Activated T-cell treated with anti-CD3 and anti-CD28 coated beads, Interleukin-2, amount 50 U/mL, for 72 hours (primary cell): Measurements from ENCODE around the gene DLGAP1. TPM values are rescaled to one million over a fixed set of nuclear protein-coding genes. Genes with fewer than 3 reads are reported as not detected.
A peak's percentile ranks its signal among the peaks of the same experiment; 100 is the strongest.
"Not testable (repeated sequence)": the region's sequence is repeated elsewhere in the genome, so short reads cannot be mapped to it uniquely, and the experiment has no call there.

ENCODE experiments used
- ATAC-seq, 2 donors: fragments of 150-1000 bp; cut with Tn5 transposase; replicated peaks in 1 of 2; 2 replicates each; pipeline ENCODE4 v1.10.0; 2021; ENCODE audit warnings: moderate library complexity in 2 of 2, mild to moderate bottlenecking in 1 of 2
- DNase-seq, 2 donors: peaks; one replicate each; pipeline ENCODE4 v3.0.0; 2021 to 2022; ENCODE audit warnings: mixed read lengths in 1 of 2
- H3K27ac Mint-ChIP-seq: one replicate; pipeline ENCODE4 v1.8.0; 2022; ENCODE audit warnings: mild to moderate bottlenecking, moderate library complexity, mixed read lengths
- H3K27me3 Mint-ChIP-seq: one replicate; pipeline ENCODE4 v1.8.0; 2022; ENCODE audit warnings: low read depth, mixed read lengths
- H3K36me3 Mint-ChIP-seq, 2 donors: one replicate each; pipeline ENCODE4 v1.8.0; 2022; ENCODE audit warnings: mixed read lengths in 2 of 2, mild to moderate bottlenecking in 1 of 2; ENCODE audit not compliant: insufficient read depth in 2 of 2
- H3K4me1 Mint-ChIP-seq: one replicate; pipeline ENCODE4 v1.8.0; 2022; ENCODE audit warnings: low read depth, mixed read lengths
- H3K4me3 Mint-ChIP-seq, 2 donors: one replicate each; pipeline ENCODE4 v1.8.0; 2022; ENCODE audit warnings: mild to moderate bottlenecking in 2 of 2, mixed read lengths in 2 of 2, moderate library complexity in 2 of 2
- H3K9me3 Mint-ChIP-seq, 2 donors: one replicate each; pipeline ENCODE4 v1.8.0; 2022; ENCODE audit warnings: mixed read lengths in 2 of 2
- total RNA-seq, 2 donors: library from RNA; stranded (reverse); gene quantifications; one replicate each; pipeline ENCODE4 v1.2.3, GENCODE V29; 2022

The DLGAP1 gene
- total RNA-seq, 2 donors from 2014 or later, result 0.17 to 0.51 TPM

DNA sequence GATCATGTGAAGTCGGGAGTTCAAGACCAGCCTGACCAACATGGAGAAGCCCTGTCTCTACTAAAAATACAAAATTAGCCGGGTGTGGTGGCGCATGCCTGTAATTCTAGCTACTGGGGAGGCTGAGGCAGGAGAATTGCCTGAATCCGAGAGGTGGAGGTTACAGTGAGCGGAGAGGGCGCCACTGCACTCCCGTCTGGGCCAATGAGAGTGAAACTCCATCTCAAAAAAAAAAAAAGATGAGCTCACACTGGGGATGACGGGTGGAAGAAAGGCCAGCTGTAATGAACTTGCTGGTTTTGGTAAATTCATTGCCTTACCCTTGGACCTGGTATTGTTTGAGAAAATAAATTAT, 847.0 kb downstream of the DLGAP1 start:
- not testable (repeated sequence) for H3K36me3 Mint-ChIP-seq, H3K27me3 Mint-ChIP-seq, ATAC-seq, H3K4me3 Mint-ChIP-seq, DNase-seq, H3K27ac Mint-ChIP-seq, H3K9me3 Mint-ChIP-seq
- peaks cover 35% of the 10 kb centered on the region for H3K4me1 Mint-ChIP-seq

GRCh38 chr18:3607309-3608098, 847.6 kb downstream of the DLGAP1 start:
- DNase-seq, result no peak
- Mint-ChIP-seq H3K27me3 (no peaks in the 10 kb centered on the region), H3K4me1 (peaks cover 35% of the 10 kb centered on the region), H3K4me3 (no peak overlapping the region), H3K9me3 (no peaks in the 10 kb centered on the region), H3K27ac (peak overlapping the region; percentile 0), H3K36me3 (peaks cover 0 to 2% of the 10 kb centered on the region in 2 donors)
- ATAC-seq, result no peak

DNA sequence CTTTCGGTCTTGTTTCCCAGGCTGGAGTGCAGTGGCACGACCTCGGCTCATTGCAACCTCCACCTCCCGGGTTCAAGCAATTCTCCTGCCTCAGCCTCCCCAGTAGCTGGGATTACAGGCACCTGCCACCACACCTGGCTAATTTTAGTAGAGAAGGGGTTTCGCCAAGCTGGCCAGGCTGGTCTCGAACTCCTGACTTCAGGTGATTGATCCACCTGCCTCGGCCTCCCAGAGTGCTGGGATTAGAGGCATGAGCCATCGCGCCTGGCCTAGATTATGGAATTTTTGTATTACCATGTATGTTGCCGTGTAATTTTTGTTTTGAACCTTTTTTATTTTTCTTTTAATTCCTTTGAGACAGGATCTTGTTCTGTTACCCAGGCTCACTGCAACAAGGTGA, 848.2 kb downstream of the DLGAP1 start:
- DNase-seq, H3K36me3 Mint-ChIP-seq, ATAC-seq, H3K9me3 Mint-ChIP-seq, H3K27ac Mint-ChIP-seq, H3K27me3 Mint-ChIP-seq: not testable (repeated sequence)
- Mint-ChIP-seq H3K4me1 (peaks cover 30% of the 10 kb centered on the region), H3K4me3 (peak overlapping the region in 1 of 2 donors; percentile 26)

DNA sequence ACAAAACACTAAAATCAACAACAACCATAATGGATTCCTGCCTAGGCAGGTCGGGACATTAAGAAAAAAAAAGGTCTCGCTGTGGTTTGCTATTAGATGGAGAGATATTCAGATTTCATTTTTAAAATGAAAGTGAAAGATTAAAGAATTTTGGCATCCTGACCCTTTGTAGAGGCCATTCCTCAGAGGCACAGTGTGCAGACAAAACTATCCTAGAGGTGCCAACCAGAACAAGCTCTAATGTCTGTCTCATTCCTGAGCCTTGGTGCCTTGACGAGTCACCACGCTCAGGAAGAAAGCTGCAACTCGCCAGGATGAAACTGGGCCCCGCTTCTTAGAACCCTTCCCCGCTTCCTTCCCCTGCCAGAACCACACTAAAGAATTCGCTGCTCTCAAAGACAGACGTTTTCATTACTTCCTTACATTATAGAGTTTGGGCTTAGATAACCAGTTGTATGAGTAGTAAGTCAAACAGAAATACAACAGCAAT, 849.1 kb downstream of the DLGAP1 start:
- H3K9me3 Mint-ChIP-seq, result no peaks in the 10 kb centered on the region
- no peak overlapping the region for H3K4me3 Mint-ChIP-seq
- DNase-seq, result peak; percentile 20 to 31
- peak in 1 of 2 donors; percentile 6 for ATAC-seq
- peaks cover 22% of the 10 kb centered on the region for H3K4me1 Mint-ChIP-seq
- H3K27me3 Mint-ChIP-seq, result no peaks in the 10 kb centered on the region
- H3K36me3 Mint-ChIP-seq, result peaks cover 0 to 2% of the 10 kb centered on the region in 2 donors
- H3K27ac Mint-ChIP-seq, result no peak overlapping the region

GRCh38 chr18:3605486-3605952, 849.6 kb downstream of the DLGAP1 start:
- no peak overlapping the region for H3K4me3 Mint-ChIP-seq
- H3K9me3 Mint-ChIP-seq, result no peaks in the 10 kb centered on the region
- peaks cover 17% of the 10 kb centered on the region for H3K4me1 Mint-ChIP-seq
- H3K27me3 Mint-ChIP-seq, result no peaks in the 10 kb centered on the region
- no peak for ATAC-seq
- no peak for DNase-seq
- H3K27ac Mint-ChIP-seq, result no peak overlapping the region
- peaks cover 0 to 2% of the 10 kb centered on the region in 2 donors for H3K36me3 Mint-ChIP-seq

DNA sequence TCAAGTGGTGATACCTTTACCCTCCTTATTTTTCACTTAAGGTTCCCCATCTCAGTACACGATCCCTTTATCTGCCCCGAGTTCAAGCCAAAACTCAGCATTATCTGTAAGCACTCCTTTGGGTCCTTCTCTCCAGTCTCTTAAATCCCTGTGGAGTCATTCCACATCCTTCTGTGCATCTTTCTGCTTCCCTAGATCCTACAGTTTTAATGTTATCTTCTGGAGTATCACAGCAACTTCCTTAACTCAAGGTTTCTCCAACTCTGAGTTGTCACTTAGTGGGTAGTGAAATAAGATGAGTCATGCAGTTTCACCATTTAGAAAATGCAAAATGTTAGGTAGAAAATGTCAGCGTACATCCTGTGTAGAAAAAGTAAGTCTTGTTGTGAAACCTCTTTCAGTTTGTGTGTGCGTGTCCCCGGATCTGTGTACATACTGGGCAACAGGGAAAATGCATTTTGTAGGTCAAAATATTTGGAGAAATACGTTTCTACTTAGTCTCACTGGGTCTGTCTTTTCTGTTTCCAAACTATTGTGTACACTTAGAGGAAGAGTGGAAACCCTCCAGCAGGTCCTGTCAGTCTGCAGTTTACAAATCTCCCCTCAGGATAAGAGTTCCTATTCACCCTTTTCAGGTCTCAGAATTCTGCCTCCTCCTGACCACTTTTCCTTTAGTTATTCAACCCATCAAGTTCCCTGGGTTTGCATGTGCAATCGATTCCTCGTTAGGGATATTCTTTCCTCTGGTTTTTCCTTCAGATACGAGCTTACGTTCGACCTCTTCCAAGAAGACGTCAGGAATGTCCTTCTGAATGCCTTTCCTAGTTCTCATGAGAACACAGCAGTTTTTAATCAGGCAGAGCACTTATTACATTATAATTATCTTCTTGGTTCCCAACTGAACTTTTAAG, 850.4 kb downstream of the DLGAP1 start:
- H3K36me3 Mint-ChIP-seq, result peaks cover 2 to 3% of the 10 kb centered on the region in 2 donors
- H3K4me1 Mint-ChIP-seq, result peaks cover 13% of the 10 kb centered on the region
- no peak overlapping the region for H3K27ac Mint-ChIP-seq
- H3K27me3 Mint-ChIP-seq, result no peaks in the 10 kb centered on the region
- H3K4me3 Mint-ChIP-seq, result no peak overlapping the region
- no peaks in the 10 kb centered on the region for H3K9me3 Mint-ChIP-seq
- ATAC-seq, result peak; percentile 75 to 81
- peak; percentile 48 to 57 for DNase-seq

DNA sequence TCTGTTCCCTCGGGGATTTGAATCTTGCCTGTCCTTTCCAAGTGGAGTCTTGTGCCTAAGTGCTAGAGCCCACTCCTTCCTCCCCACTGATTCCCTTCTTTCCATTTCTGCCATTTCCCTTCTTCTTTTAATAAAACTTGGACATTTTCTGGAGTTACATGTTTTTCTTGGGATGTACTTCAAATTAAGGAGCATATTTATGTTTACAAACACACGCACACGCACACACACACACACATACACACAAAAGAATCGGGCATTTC, 850.9 kb downstream of the DLGAP1 start:
- DNase-seq (no peak), ATAC-seq (no peak)
- Mint-ChIP-seq H3K27me3 (no peaks in the 10 kb centered on the region), H3K9me3 (no peaks in the 10 kb centered on the region), H3K4me1 (peaks cover 19% of the 10 kb centered on the region), H3K36me3 (peaks cover 2 to 3% of the 10 kb centered on the region in 2 donors), H3K27ac (no peak overlapping the region), H3K4me3 (no peak overlapping the region)

GRCh38 chr18:3603421-3604234, 851.5 kb downstream of the DLGAP1 start:
- peaks cover 2 to 3% of the 10 kb centered on the region in 2 donors for H3K36me3 Mint-ChIP-seq
- no peak overlapping the region for H3K27ac Mint-ChIP-seq
- H3K4me3 Mint-ChIP-seq, result no peak overlapping the region
- ATAC-seq, result peak; percentile 55 to 63
- peak; percentile 38 to 46 for DNase-seq
- H3K9me3 Mint-ChIP-seq, result no peaks in the 10 kb centered on the region
- H3K27me3 Mint-ChIP-seq, result no peaks in the 10 kb centered on the region
- peaks cover 24% of the 10 kb centered on the region for H3K4me1 Mint-ChIP-seq

- not testable (repeated sequence) for H3K27ac Mint-ChIP-seq, H3K27me3 Mint-ChIP-seq, DNase-seq, ATAC-seq, H3K4me3 Mint-ChIP-seq, H3K9me3 Mint-ChIP-seq
- Mint-ChIP-seq H3K36me3 (peaks cover 6 to 11% of the 10 kb centered on the region in 2 donors), H3K4me1 (peaks cover 36% of the 10 kb centered on the region)
These were observed 853.9 kb downstream of the DLGAP1 start for GRCh38 chr18:3601106-3601755.

DNA sequence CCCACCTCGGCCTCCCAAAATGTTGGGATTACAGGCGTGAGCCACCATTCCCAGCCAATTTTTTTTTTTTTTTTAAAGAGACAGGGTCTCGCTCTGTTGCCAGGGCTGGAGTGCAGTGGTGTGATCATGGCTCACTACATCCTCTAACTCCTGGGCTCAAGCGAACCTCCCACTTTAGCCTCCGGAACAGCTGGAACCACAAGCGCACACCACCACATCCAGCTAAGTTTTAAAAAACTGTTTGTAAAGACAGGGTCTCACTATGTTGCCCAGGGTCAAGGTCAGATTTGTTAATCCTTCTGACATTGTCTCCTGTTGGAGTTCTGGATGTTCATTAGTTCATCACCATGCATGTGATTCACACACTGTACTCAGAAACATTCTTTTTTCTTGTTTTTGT, 855.2 kb downstream of the DLGAP1 start:
- H3K4me1 Mint-ChIP-seq, result peaks cover 47% of the 10 kb centered on the region
- H3K36me3 Mint-ChIP-seq, result peaks cover 11% of the 10 kb centered on the region in 2 donors
- no peaks in the 10 kb centered on the region for H3K9me3 Mint-ChIP-seq
- H3K27me3 Mint-ChIP-seq, result no peaks in the 10 kb centered on the region
- no peak for DNase-seq
- H3K27ac Mint-ChIP-seq, result no peak overlapping the region
- ATAC-seq, result no peak
- no peak overlapping the region for H3K4me3 Mint-ChIP-seq

DNA sequence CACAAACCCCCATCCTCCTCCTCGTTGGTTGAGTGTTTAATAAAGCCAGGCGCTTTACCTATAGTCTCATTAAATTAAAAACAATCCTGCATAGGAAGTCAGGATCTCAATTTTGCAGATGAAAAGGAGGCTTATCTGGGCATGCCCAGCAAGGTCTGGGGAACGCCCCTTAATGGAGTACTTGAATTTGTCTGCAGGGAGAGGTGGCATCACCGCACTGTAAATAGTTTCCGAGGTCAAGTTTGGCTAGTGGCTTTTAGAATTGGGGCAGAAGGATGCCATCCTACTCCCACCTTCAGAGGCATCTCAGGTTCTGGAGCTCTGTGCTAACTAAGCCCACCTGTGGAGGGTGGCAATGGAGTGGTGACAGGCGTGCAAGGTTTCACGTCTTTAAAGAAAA, 855.9 kb downstream of the DLGAP1 start:
- no peak overlapping the region for H3K4me3 Mint-ChIP-seq
- H3K27ac Mint-ChIP-seq, result no peak overlapping the region
- ATAC-seq, result no peak

DNA sequence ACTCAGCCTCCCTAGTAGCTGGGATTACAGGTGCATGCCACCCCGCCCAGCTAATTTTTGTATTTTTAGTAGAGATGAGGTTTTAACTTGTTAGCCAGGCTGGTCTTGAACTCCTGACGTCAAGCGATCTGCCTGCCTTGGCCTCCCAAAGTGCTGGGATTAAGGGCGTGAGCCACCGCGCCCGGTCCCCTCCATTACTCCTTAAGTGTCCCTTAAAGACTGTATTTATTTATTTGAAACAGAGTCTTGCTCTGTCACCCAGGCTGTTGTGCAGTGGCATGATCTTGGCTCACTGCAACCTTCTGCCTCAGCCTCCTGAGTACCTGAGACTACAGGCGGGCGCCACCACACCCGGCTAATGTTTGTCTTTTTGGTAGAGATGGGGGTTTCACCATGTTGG, 856.5 kb downstream of the DLGAP1 start:
- Mint-ChIP-seq H3K4me1 (peaks cover 50% of the 10 kb centered on the region), H3K27ac (no peak overlapping the region), H3K9me3 (no peaks in the 10 kb centered on the region), H3K4me3 (no peak overlapping the region), H3K36me3 (peaks cover 11 to 16% of the 10 kb centered on the region in 2 donors), H3K27me3 (no peaks in the 10 kb centered on the region)
- no peak for DNase-seq
- no peak for ATAC-seq

More for the DNA sequence above, 855.9 kb downstream of the DLGAP1 start:
- Mint-ChIP-seq H3K4me1 (peaks cover 48% of the 10 kb centered on the region), H3K9me3 (no peaks in the 10 kb centered on the region), H3K36me3 (peaks cover 11 to 16% of the 10 kb centered on the region in 2 donors), H3K27me3 (no peaks in the 10 kb centered on the region)
- DNase-seq, result no peak
